Fibroblast of skin of right quadriceps (primary cell): ENCODE results near the gene XIRP2.
A peak's percentile ranks its signal among the peaks of the same experiment; 100 is the strongest.

Experiments used
- DNase-seq: peaks from one replicate; pipeline ENCODE4 v3.0.0-alpha.2; 2013

The XIRP2 gene

GRCh38 chr2:167136879-167137596 is 248.8 kb downstream of the XIRP2 start:
- DNase-seq = peak; percentile 44

- no peak for DNase-seq
Measured at GRCh38 chr2:167140330-167140729, 252.1 kb downstream of the XIRP2 start.

- DNase-seq = peak; percentile 95
Measured at GRCh38 chr2:167140767-167141166, 252.5 kb downstream of the XIRP2 start.

- no peak for DNase-seq
Measured at GRCh38 chr2:167142554-167142953, 254.3 kb downstream of the XIRP2 start.

GRCh38 chr2:167144179-167144898 is 256.1 kb downstream of the XIRP2 start:
- DNase-seq = peak; percentile 51

GRCh38 chr2:167147271-167147941 is 259.1 kb downstream of the XIRP2 start:
- no peak for DNase-seq

GRCh38 chr2:167151894-167152293 is 263.6 kb downstream of the XIRP2 start:
- DNase-seq = no peak

- peak; percentile 4 for DNase-seq
Measured at GRCh38 chr2:167157523-167157922, 269.2 kb downstream of the XIRP2 start.

- peak; percentile 46 for DNase-seq
Measured at GRCh38 chr2:167177196-167177595, 288.9 kb downstream of the XIRP2 start.

GRCh38 chr2:167181134-167181533 is 292.9 kb downstream of the XIRP2 start:
- peak; percentile 54 for DNase-seq

- DNase-seq = no peak
Measured at GRCh38 chr2:167181688-167182087, 293.4 kb downstream of the XIRP2 start.

GRCh38 chr2:167182403-167182802 is 294.1 kb downstream of the XIRP2 start:
- no peak for DNase-seq

GRCh38 chr2:167183931-167184330 is 295.7 kb downstream of the XIRP2 start:
- no peak for DNase-seq

- DNase-seq = no peak
Measured at GRCh38 chr2:167186465-167186864, 298.2 kb downstream of the XIRP2 start.

- no peak for DNase-seq
Measured at GRCh38 chr2:167187049-167187727, 298.9 kb downstream of the XIRP2 start.

GRCh38 chr2:167187978-167188967 is 300.0 kb downstream of the XIRP2 start:
- DNase-seq = no peak

- peak; percentile 66 for DNase-seq
Measured at GRCh38 chr2:167190053-167190452, 301.8 kb downstream of the XIRP2 start.

GRCh38 chr2:167191588-167191987 is 303.3 kb downstream of the XIRP2 start:
- DNase-seq = peak; percentile 43

- peak; percentile 30 for DNase-seq
Measured at GRCh38 chr2:167192833-167193232, 304.6 kb downstream of the XIRP2 start.

- DNase-seq = peak; percentile 72
Measured at GRCh38 chr2:167196461-167197252, 308.4 kb downstream of the XIRP2 start.

GRCh38 chr2:167198009-167198408 is 309.7 kb downstream of the XIRP2 start:
- DNase-seq = no peak
